Right lobe of liver (tissue), 4 donors: ENCODE measurements around the gene GFAP.

Source experiments
- POLR2A ChIP-seq: fragments of 450-650 bp; IDR thresholded peaks from one replicate; pipeline ENCODE4 v1.6.1; 2017; ENCODE audit warnings: antibody characterized with exemption, mild to moderate bottlenecking
- TF ChIP-seq, protein P1 (sequence below), 4 donors: fragments of 200-600 bp in 3 of 4; fragments of 450-650 bp in 1 of 4; IDR thresholded peaks; one replicate each; pipeline versions ENCODE4 v1.5.1 to v1.8.0; 2016 to 2022; ENCODE audit warnings: antibody characterized with exemption in 4 of 4, mild to moderate bottlenecking in 2 of 4
- donor health status: DM: no; HTN: no; CAD: no.
- donor health status: DM: no; HTN: no; CAD: no.
- donor health status: DM: no; HTN: yes; CAD: no.

DNA sequence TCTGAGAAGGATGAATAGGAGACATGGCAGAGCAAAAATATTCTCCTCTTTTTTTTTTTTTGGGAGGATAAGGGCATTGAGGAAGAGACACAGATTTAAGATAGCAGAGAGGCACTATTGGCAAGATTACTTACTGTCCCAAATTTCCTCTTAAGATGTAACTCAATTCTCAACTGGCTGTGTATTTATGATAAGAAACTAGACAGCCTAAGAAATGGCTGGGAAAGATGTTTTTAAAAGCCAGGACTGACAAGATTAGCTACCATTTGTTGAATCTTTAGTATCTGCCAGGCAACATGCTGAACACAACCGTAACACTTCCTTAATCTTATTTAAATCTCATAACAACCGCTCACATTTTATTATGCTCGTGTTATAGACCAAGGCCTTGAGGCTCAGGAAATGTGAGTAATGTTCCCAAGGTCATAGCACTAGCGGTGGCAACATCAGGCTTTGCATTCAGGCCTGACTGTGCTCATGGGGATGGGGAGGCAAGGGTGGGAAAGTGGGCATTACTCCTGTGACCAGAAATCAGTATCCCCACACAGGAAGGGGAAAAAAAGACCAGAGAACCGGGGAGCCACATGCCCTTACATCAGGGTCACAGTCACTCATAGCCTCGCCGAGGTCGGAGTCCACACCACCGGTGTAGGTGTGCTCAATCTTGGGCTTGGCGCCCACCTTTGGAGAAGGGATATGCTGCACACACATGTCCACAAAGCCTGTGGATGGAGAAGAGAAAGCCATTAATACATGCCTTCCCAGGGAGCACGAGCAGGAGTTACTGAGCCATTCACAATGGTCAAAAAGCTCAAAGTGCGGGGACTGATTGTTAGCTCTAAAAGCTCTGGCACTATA, 52.0 kb downstream of the GFAP start:
- no peak for TF ChIP-seq POLR2A
- TF ChIP-seq, protein P1, sequence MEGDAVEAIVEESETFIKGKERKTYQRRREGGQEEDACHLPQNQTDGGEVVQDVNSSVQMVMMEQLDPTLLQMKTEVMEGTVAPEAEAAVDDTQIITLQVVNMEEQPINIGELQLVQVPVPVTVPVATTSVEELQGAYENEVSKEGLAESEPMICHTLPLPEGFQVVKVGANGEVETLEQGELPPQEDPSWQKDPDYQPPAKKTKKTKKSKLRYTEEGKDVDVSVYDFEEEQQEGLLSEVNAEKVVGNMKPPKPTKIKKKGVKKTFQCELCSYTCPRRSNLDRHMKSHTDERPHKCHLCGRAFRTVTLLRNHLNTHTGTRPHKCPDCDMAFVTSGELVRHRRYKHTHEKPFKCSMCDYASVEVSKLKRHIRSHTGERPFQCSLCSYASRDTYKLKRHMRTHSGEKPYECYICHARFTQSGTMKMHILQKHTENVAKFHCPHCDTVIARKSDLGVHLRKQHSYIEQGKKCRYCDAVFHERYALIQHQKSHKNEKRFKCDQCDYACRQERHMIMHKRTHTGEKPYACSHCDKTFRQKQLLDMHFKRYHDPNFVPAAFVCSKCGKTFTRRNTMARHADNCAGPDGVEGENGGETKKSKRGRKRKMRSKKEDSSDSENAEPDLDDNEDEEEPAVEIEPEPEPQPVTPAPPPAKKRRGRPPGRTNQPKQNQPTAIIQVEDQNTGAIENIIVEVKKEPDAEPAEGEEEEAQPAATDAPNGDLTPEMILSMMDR (IDR thresholded peaks at IDR 0.05): no peak
